ENCODE results near the gene MKX. TPM values are rescaled to one million over a fixed set of nuclear protein-coding genes. Genes with fewer than 3 reads are reported as not detected.

Gene MKX
- total RNA-seq, 1 donor from 2014 or later: 0.80 TPM

- DNase-seq (ENCODE audit: low spot score): no peak
- Mint-ChIP-seq H3K27me3 (ENCODE audit: unreplicated experiment) (peaks cover 4% of the 10 kb centered on the region), H3K9me3 (ENCODE audit: unreplicated experiment) (no peaks in the 10 kb centered on the region)
Observed at GRCh38 chr10:27661514-27662286, 83.9 kb downstream of the MKX start.

GRCh38 chr10:27660711-27661110 lies 84.9 kb downstream of the MKX start:
- DNase-seq (ENCODE audit: low spot score): no peak
- H3K4me1 Mint-ChIP-seq (ENCODE audit: unreplicated experiment): peaks cover 13% of the 10 kb centered on the region
- peaks cover 6% of the 10 kb centered on the region for H3K27me3 Mint-ChIP-seq (ENCODE audit: unreplicated experiment)
- H3K9me3 Mint-ChIP-seq (ENCODE audit: unreplicated experiment): no peaks in the 10 kb centered on the region
- no peaks in the 10 kb centered on the region for H3K36me3 Mint-ChIP-seq (ENCODE audit: low read depth, unreplicated experiment)
- TF ChIP-seq CTCF (IDR thresholded peaks at IDR 0.05; ENCODE audit: unreplicated experiment): no peak
- H3K27ac Mint-ChIP-seq (ENCODE audit: unreplicated experiment): no peak overlapping the region
- no peak overlapping the region for H3K4me3 Mint-ChIP-seq (ENCODE audit: unreplicated experiment)

More at GRCh38 chr10:27661514-27662286, 83.9 kb downstream of the MKX start:
- no peak for TF ChIP-seq CTCF (IDR thresholded peaks at IDR 0.05; ENCODE audit: unreplicated experiment)
- peaks cover 11% of the 10 kb centered on the region for H3K4me1 Mint-ChIP-seq (ENCODE audit: unreplicated experiment)
- H3K36me3 Mint-ChIP-seq (ENCODE audit: low read depth, unreplicated experiment): no peaks in the 10 kb centered on the region
- H3K4me3 Mint-ChIP-seq (ENCODE audit: unreplicated experiment): no peak overlapping the region
- H3K27ac Mint-ChIP-seq (ENCODE audit: unreplicated experiment): no peak overlapping the region

- no peak for DNase-seq (ENCODE audit: low spot score)
- Mint-ChIP-seq H3K27me3 (ENCODE audit: unreplicated experiment) (peaks cover 6% of the 10 kb centered on the region), H3K4me3 (ENCODE audit: unreplicated experiment) (no peak overlapping the region), H3K27ac (ENCODE audit: unreplicated experiment) (no peak overlapping the region), H3K36me3 (ENCODE audit: low read depth, unreplicated experiment) (peaks cover 2% of the 10 kb centered on the region), H3K9me3 (ENCODE audit: unreplicated experiment) (no peaks in the 10 kb centered on the region), H3K4me1 (ENCODE audit: unreplicated experiment) (peaks cover 14% of the 10 kb centered on the region)
- no peak for TF ChIP-seq CTCF (IDR thresholded peaks at IDR 0.05; ENCODE audit: unreplicated experiment)
Observed at GRCh38 chr10:27660268-27660667, 85.4 kb downstream of the MKX start.

GRCh38 chr10:27659786-27660185 lies 85.8 kb downstream of the MKX start:
- TF ChIP-seq CTCF (IDR thresholded peaks at IDR 0.05; ENCODE audit: unreplicated experiment): no peak
- peaks cover 15% of the 10 kb centered on the region for H3K4me1 Mint-ChIP-seq (ENCODE audit: unreplicated experiment)
- H3K9me3 Mint-ChIP-seq (ENCODE audit: unreplicated experiment): no peaks in the 10 kb centered on the region

GRCh38 chr10:27658788-27659187 lies 86.8 kb downstream of the MKX start:
- Mint-ChIP-seq H3K27ac (ENCODE audit: unreplicated experiment) (no peak overlapping the region), H3K4me3 (ENCODE audit: unreplicated experiment) (no peak overlapping the region), H3K36me3 (ENCODE audit: low read depth, unreplicated experiment) (peaks cover 4% of the 10 kb centered on the region), H3K4me1 (ENCODE audit: unreplicated experiment) (peaks cover 15% of the 10 kb centered on the region), H3K27me3 (ENCODE audit: unreplicated experiment) (peaks cover 9% of the 10 kb centered on the region), H3K9me3 (ENCODE audit: unreplicated experiment) (no peaks in the 10 kb centered on the region)
- DNase-seq (ENCODE audit: low spot score): no peak
- no peak for TF ChIP-seq CTCF (IDR thresholded peaks at IDR 0.05; ENCODE audit: unreplicated experiment)

More at GRCh38 chr10:27659786-27660185, 85.8 kb downstream of the MKX start:
- no peak overlapping the region for H3K27ac Mint-ChIP-seq (ENCODE audit: unreplicated experiment)
- H3K4me3 Mint-ChIP-seq (ENCODE audit: unreplicated experiment): no peak overlapping the region
- DNase-seq (ENCODE audit: low spot score): no peak
- peaks cover 6% of the 10 kb centered on the region for H3K27me3 Mint-ChIP-seq (ENCODE audit: unreplicated experiment)
- peaks cover 4% of the 10 kb centered on the region for H3K36me3 Mint-ChIP-seq (ENCODE audit: low read depth, unreplicated experiment)

Measured in endothelial cell (in vitro differentiated cells).